ENCODE measurements around the gene LRPAP1. TPM values are rescaled to one million over a fixed set of nuclear protein-coding genes. Genes with fewer than 3 reads are reported as not detected.

Gene LRPAP1
- total and polyA plus RNA-seq, 7 donors: 25.2 to 127 (median 87.4) TPM

- DNase-seq: no peak
- H3K9me3 ChIP-seq: no peaks in the 10 kb centered on the region
- peaks cover 0 to 44% (median 6%) of the 10 kb centered on the region in 3 donors for H3K27me3 ChIP-seq
- H3K4me3 ChIP-seq: no peak overlapping the region
- H3K36me3 ChIP-seq: no peaks in the 10 kb centered on the region
- TF ChIP-seq CTCF (IDR thresholded peaks at IDR 0.05) (peak; percentile 65 to 99 (median 92)), POLR2A (IDR thresholded peaks at IDR 0.05) (no peak)
- intact Hi-C loops (cut with DNase I): loop anchor here (5.0 kb wide), 1 partner anchor 133 kb away; no protein-coding TSS in a partner anchor
- no peak overlapping the region for H3K27ac ChIP-seq
- peaks cover 0 to 10% (median 7%) of the 10 kb centered on the region in 4 donors for H3K4me1 ChIP-seq
- WGBS, 2 donors: 11 to 20% methylated on average over 17 of the region's 17 CpGs
Observed at GRCh38 chr4:3480528-3481112, 51.6 kb downstream of the LRPAP1 start.

DNA sequence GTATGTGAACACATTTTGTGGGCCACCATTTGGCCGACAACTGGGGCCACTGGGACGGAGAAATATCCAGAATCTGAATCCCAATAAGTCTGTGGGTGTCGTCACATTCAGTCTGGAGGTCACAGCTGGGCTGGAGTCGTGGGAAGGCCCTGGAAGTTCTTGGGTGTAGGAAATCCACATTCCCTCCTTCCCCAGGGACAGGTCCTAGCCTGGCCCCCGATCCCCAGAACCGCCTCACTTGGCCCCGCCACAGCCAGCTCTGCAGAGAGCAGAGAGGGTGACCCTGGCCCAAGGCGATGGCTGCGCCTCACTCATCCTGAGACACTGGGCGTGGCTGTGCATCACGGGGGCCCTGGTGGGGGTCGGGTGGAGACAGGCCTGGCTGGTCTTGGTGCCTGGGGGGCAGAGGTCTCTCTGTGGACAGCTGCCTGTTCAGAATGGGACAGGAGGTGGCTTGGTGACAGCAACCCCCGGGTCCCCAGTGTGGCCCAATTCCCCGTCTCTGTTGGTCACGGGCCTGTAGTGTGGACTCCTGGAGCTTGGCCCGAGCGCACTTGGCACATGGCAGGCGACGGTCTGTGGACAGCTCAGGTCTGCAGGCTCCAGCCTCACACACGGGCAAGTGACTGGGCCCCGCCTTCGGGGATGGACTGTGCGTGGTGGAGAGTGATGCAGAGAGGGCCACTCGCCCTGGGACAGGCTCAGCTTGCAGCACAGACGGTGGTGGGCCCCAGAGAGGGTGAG is 52.7 kb downstream of the LRPAP1 start:
- Histone ChIP-seq H3K4me3 (no peak overlapping the region), H3K36me3 (no peaks in the 10 kb centered on the region), H3K27ac (no peak overlapping the region), H3K9me3 (no peaks in the 10 kb centered on the region), H3K27me3 (peaks cover 0 to 41% (median 4%) of the 10 kb centered on the region in 3 donors), H3K4me1 (peaks cover 0 to 10% (median 7%) of the 10 kb centered on the region in 4 donors)
- no peak for DNase-seq
- intact Hi-C loops (cut with DNase I): loop anchor here (5.0 kb wide), 1 partner anchor 132 kb away; no protein-coding TSS in a partner anchor
- WGBS, 2 donors: 71 to 87% methylated on average over 25 of the region's 25 CpGs
- TF ChIP-seq EP300 (IDR thresholded peaks at IDR 0.05) (no peak), POLR2A (IDR thresholded peaks at IDR 0.05) (no peak), CTCF (IDR thresholded peaks at IDR 0.05) (no peak), POLR2AphosphoS5 (IDR thresholded peaks at IDR 0.05) (no peak)

- intact Hi-C loops (cut with DNase I): no loop called here
- H3K27me3 ChIP-seq: peaks cover 0 to 40% (median 0%) of the 10 kb centered on the region in 3 donors
- H3K36me3 ChIP-seq: no peaks in the 10 kb centered on the region
- H3K9me3 ChIP-seq: no peaks in the 10 kb centered on the region
- DNase-seq: no peak
- TF ChIP-seq CTCF (IDR thresholded peaks at IDR 0.05) (no peak), EP300 (IDR thresholded peaks at IDR 0.05) (no peak), POLR2A (IDR thresholded peaks at IDR 0.05) (no peak), POLR2AphosphoS5 (IDR thresholded peaks at IDR 0.05) (no peak)
- H3K4me1 ChIP-seq: peaks cover 0 to 6% (median 5%) of the 10 kb centered on the region in 4 donors
- H3K4me3 ChIP-seq: no peak overlapping the region
- H3K27ac ChIP-seq: no peak overlapping the region
- WGBS, 2 donors: 79 to 85% methylated on average over 35 of the region's 35 CpGs
Observed at GRCh38 chr4:3478446-3479357, 53.5 kb downstream of the LRPAP1 start.

DNA sequence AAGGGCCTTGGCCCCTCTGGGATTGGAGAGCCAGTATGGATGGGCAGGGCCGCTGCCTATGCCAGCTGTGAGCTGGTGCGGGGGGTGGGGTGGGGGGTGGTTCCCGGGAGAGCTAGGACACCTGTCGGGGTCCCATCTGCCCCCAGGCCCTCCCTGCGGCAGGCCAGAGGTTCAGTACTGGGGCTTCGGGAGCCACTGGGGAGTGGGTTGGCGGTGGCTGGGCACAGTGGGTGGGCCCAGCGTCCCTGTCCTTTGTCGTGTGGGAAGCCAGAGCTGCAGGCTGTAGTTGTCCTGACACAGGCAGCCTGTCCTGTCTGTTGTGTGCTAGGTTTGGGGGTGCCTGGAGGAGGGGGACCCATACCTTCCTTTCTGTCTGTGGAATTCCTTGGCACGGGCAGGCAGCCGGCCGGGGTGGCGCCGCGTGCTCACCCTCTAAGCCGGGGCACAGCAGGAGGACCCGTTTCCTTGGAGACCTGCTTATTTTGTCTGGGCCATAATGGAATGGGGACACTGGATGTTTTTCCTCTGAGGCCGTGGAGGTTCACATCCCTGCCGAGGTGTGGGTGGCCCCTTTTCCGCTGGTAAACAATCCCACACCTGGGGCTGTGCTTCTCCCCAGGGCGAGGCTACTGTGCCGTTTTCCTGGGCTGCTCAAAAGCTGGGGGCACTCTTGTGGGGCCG is 54.3 kb downstream of the LRPAP1 start:
- H3K9me3 ChIP-seq: no peaks in the 10 kb centered on the region
- H3K4me3 ChIP-seq: no peak overlapping the region
- intact Hi-C loops (cut with DNase I): no loop called here
- no peaks in the 10 kb centered on the region for H3K36me3 ChIP-seq
- DNase-seq: no peak
- peaks cover 0 to 40% (median 0%) of the 10 kb centered on the region in 3 donors for H3K27me3 ChIP-seq
- H3K27ac ChIP-seq: no peak overlapping the region
- no peak for TF ChIP-seq POLR2AphosphoS5 (IDR thresholded peaks at IDR 0.05)
- no peaks in the 10 kb centered on the region for H3K4me1 ChIP-seq
- WGBS, 2 donors: 52 to 76% methylated on average over 23 of the region's 23 CpGs

All from sigmoid colon (tissue), 7 donors.